HepG2 (cell line): Measurements from ENCODE around the gene BRD2. TPM values are rescaled to one million over a fixed set of nuclear protein-coding genes. Genes with fewer than 3 reads are reported as not detected.
A peak's percentile ranks its signal among the peaks of the same experiment; 100 is the strongest.

Experiments
- CBX2 ChIP-seq, 2 experiments: fragments of 200-600 bp in 1 of 2; sonication (generic); formaldehyde crosslinking in 1 of 2; IDR thresholded peaks; 2 replicates each; pipeline versions ENCODE4 v1.7.0 to v1.8.1; 2018 to 2022; ENCODE audit warnings: low read depth in 2 of 2, low read length in 1 of 2, mild to moderate bottlenecking in 1 of 2, missing genetic modification reagents in 1 of 2
- DRAP1 ChIP-seq: IDR thresholded peaks from 2 replicates; pipeline ENCODE4 v1.6.1; 2016; ENCODE audit warnings: missing genetic modification reagents, missing compliant biosample characterization
- E2F5 ChIP-seq: sonication (generic); formaldehyde crosslinking; conservative IDR thresholded peaks from 2 replicates; pipeline ENCODE4 v1.4.0; 2020; ENCODE audit warnings: missing genetic modification reagents
- JUNB ChIP-seq: sonication (generic); formaldehyde crosslinking; IDR thresholded peaks from 2 replicates; pipeline ENCODE4 v1.8.0; 2022; ENCODE audit warnings: missing genetic modification reagents, mild to moderate bottlenecking, borderline replicate concordance
- MAZ ChIP-seq, 2 experiments: sonication (generic) in 1 of 2; formaldehyde crosslinking in 1 of 2; IDR thresholded peaks; 2 replicates each; pipeline versions ENCODE4 v1.5.0 to v1.6.1; 2012 to 2020; ENCODE audit warnings: low read depth in 2 of 2, mild to moderate bottlenecking in 2 of 2, borderline replicate concordance in 1 of 2, improper control_type of control experiment in 1 of 2, low read length in 1 of 2, missing genetic modification reagents in 1 of 2, moderate library complexity in 1 of 2
- PAF1 ChIP-seq: IDR thresholded peaks from 2 replicates; pipeline ENCODE4 v1.6.1; 2016; ENCODE audit warnings: missing genetic modification reagents, missing compliant biosample characterization
- SNAPC5 ChIP-seq: sonication (generic); formaldehyde crosslinking; IDR thresholded peaks from 2 replicates; pipeline ENCODE4 v1.8.1; 2023; ENCODE audit warnings: mild to moderate bottlenecking, missing genetic modification reagents, borderline replicate concordance
- TOPORS ChIP-seq: sonication (generic); formaldehyde crosslinking; IDR thresholded peaks from 2 replicates; pipeline ENCODE4 v1.8.0; 2023; ENCODE audit warnings: mild to moderate bottlenecking, missing genetic modification reagents
- ZBTB4 ChIP-seq: sonication (generic); formaldehyde crosslinking; IDR thresholded peaks from 2 replicates; pipeline ENCODE4 v1.4.0; 2020; ENCODE audit warnings: missing genetic modification reagents, mild to moderate bottlenecking, borderline replicate concordance
- ZNF263 ChIP-seq: sonication (generic); formaldehyde crosslinking; IDR thresholded peaks from 2 replicates; pipeline ENCODE4 v1.4.0; 2020; ENCODE audit warnings: missing genetic modification reagents
- ZNF343 ChIP-seq: sonication (generic); formaldehyde crosslinking; IDR thresholded peaks from 2 replicates; pipeline ENCODE4 v1.4.0; 2020; ENCODE audit warnings: mild to moderate bottlenecking, missing genetic modification reagents
- ZNF672 ChIP-seq: sonication (generic); formaldehyde crosslinking; IDR thresholded peaks from 2 replicates; pipeline ENCODE4 v1.8.1; 2022; ENCODE audit warnings: missing genetic modification reagents
- ZNF674 ChIP-seq: sonication (generic); formaldehyde crosslinking; IDR thresholded peaks from 2 replicates; pipeline ENCODE4 v1.5.0; 2020; ENCODE audit warnings: low read depth, mild to moderate bottlenecking, missing genetic modification reagents
- ZNF687 ChIP-seq: sonication (generic); formaldehyde crosslinking; IDR thresholded peaks from 2 replicates; pipeline ENCODE4 v1.5.1; 2020; ENCODE audit warnings: mild to moderate bottlenecking, missing genetic modification reagents, moderate library complexity
- ZXDC ChIP-seq: sonication (generic); formaldehyde crosslinking; IDR thresholded peaks from 2 replicates; pipeline ENCODE4 v1.5.0; 2020; ENCODE audit warnings: mild to moderate bottlenecking, missing genetic modification reagents
- polyA plus RNA-seq, 8 experiments: library from polyadenylated mRNA; depleted of rRNA in 3 of 8; stranded (reverse) in 7 of 8; unstranded in 1 of 8; fragments of >200 nt; fragmentation: Illumina TruSeq in 4 of 8; extraction: Trizol in 4 of 8; gene quantifications; 2 replicates each; pipeline versions ENCODE4 v1.2.1 to v1.2.3, GENCODE V29; 2011 to 2016; ENCODE audit warnings: low read depth in 4 of 8, missing spikeins in 1 of 8, mixed read lengths in 1 of 8; ENCODE audit not compliant: insufficient read depth in 1 of 8
- total RNA-seq, 5 experiments: library from RNA; depleted of rRNA; stranded (reverse); fragments of >200 nt; fragmentation: Illumina TruSeq; extraction: Trizol; gene quantifications; 2 replicates each; pipeline ENCODE4 v1.2.3, GENCODE V29; 2016; ENCODE audit warnings: low read depth in 1 of 5

The BRD2 gene
- total and polyA plus RNA-seq, 2 of the 13 experiments (the other 11 are each of a cell fraction or from before 2014, with no cell fraction given) = 143 to 202 TPM

- TF ChIP-seq ZXDC (peak; percentile 23; the same call in 1 of the 2 replicates), PAF1 (no peak), MAZ (IDR thresholded peaks at IDR 0.05; ENCODE audit: borderline replicate concordance, low read depth, low read length) (peak; percentile 88; the same call in 1 of the 2 replicates), MAZ (CRISPR knock-in tag; IDR thresholded peaks at IDR 0.05; ENCODE audit: low read depth) (no peak; the same call in 1 of the 2 replicates), DRAP1 (peak; percentile 82), CBX2 (IDR thresholded peaks at IDR 0.05; ENCODE audit: low read depth, low read length) (no peak), CBX2 (CRISPR knock-in tag; IDR thresholded peaks at IDR 0.05; ENCODE audit: low read depth) (no peak), ZNF672 (no peak; the same call in none of the 2 replicates), ZNF687 (CRISPR knock-in tag) (peak; percentile 88), JUNB (CRISPR knock-in tag) (no peak; the same call in 1 of the 2 replicates), ZBTB4 (CRISPR knock-in tag) (no peak; the same call in 1 of the 2 replicates), ZNF674 (CRISPR knock-in tag) (no peak), E2F5 (CRISPR knock-in tag) (no peak), ZNF343 (CRISPR knock-in tag) (no peak), SNAPC5 (peak; percentile 71; the same call in 1 of the 2 replicates), ZNF263 (peak; percentile 75), TOPORS (CRISPR knock-in tag) (peak; percentile 87)
These were observed 682 bp downstream of the BRD2 start (continued) for GRCh38 chr6:32968867-32969684.
